K562 (cell line): Measurements from ENCODE around the gene ZNF280D. TPM values are rescaled to one million over a fixed set of nuclear protein-coding genes. Genes with fewer than 3 reads are reported as not detected.

Source experiments
- ATAC-seq: fragments of 200-7000 bp; cut with Tn5 transposase; 3 replicates; pipeline ENCODE4 v1.9.1; 2020; ENCODE audit warnings: moderate library complexity
- BruUV-seq: library from RNA; stranded (reverse); fragments of 400-500 nt; replicated peaks from 2 replicates; lab custom pipeline; 2021; lab: Mats Ljungman, UMichigan
- CTCF ChIA-PET: fragments of 300-600 bp; formaldehyde crosslinking; extraction: SDS; loops from one replicate; lab custom pipeline; 2021; ENCODE audit warnings: low intra/inter-chr PET ratio; lab: Yijun Ruan, JAX
- POLR2A ChIA-PET: fragments of 300-600, 350-650 bp; sonication (Branson Sonifier 250); formaldehyde crosslinking; extraction: SDS; loops from one replicate; lab custom pipeline; 2021; ENCODE audit warnings: antibody characterized with exemption, inconsistent platforms; lab: Yijun Ruan, JAX
- DNase-seq, 4 experiments: peaks; one replicate each; pipeline versions ENCODE4 v3.0.0 to v3.0.0-alpha.2; 2011 to 2018; ENCODE audit warnings: low spot score in 3 of 4, mixed read lengths in 3 of 4; ENCODE audit errors: extremely low read depth in 1 of 4
- FAIRE-seq: peaks from 2 replicates; lab custom pipeline; 2011; peaks lifted over from hg19 to GRCh38; lab: Jason Lieb, UNC
- H2AFZ ChIP-seq: 2 replicates; pipeline ENCODE4 v1.6.0; 2011; ENCODE audit warnings: low read depth, low read length, control low read depth, inconsistent platforms
- H3K27ac ChIP-seq: fragments of 200-600 bp; 3 replicates; pipeline ENCODE4 v1.8.0; 2011; ENCODE audit warnings: low read depth, mild to moderate bottlenecking, control low read depth, inconsistent platforms, low read length, moderate library complexity, mixed read lengths; ENCODE audit errors: extremely low read depth
- H3K27me3 ChIP-seq, 2 experiments: fragments of 300-600 bp in 1 of 2; 2 replicates in 1 of 2; 3 replicates in 1 of 2; pipeline versions ENCODE4 v1.6.0 to v1.8.0; 2011; ENCODE audit warnings: inconsistent platforms in 2 of 2, low read length in 2 of 2, mild to moderate bottlenecking in 1 of 2, mixed read lengths in 1 of 2, moderate library complexity in 1 of 2; ENCODE audit not compliant: control insufficient read depth in 2 of 2, insufficient read depth in 2 of 2
- H3K36me3 ChIP-seq: fragments of 300-600 bp; 3 replicates; pipeline ENCODE4 v1.8.0; 2011; ENCODE audit warnings: mild to moderate bottlenecking, low read length, inconsistent platforms; ENCODE audit not compliant: control insufficient read depth, insufficient read depth
- H3K4me1 ChIP-seq, 2 experiments: fragments of 200-600 bp in 1 of 2; replicated peaks in 1 of 2; 2 replicates in 1 of 2; 3 replicates in 1 of 2; pipeline versions ENCODE4 v1.5.1 to v1.8.0; 2011; ENCODE audit warnings: inconsistent platforms in 2 of 2, low read length in 2 of 2, mild to moderate bottlenecking in 1 of 2, mixed read lengths in 1 of 2, moderate library complexity in 1 of 2; ENCODE audit not compliant: control insufficient read depth in 2 of 2, insufficient read depth in 2 of 2
- H3K4me2 ChIP-seq: 2 replicates; pipeline ENCODE4 v1.6.1; 2011; ENCODE audit warnings: low read length, control low read depth, inconsistent platforms, mixed read lengths; ENCODE audit not compliant: insufficient read depth
- H3K4me3 ChIP-seq: fragments of 200-600 bp; sonication (generic), shearing (Covaris generic); 2 replicates; pipeline ENCODE4 v1.5.1; 2016; ENCODE audit warnings: control low read depth, inconsistent platforms
- H3K79me2 ChIP-seq: fragments of 200-600 bp; 3 replicates; pipeline ENCODE4 v1.8.0; 2011; ENCODE audit warnings: low read length, inconsistent platforms; ENCODE audit not compliant: control insufficient read depth, insufficient read depth
- H3K9ac ChIP-seq, 2 experiments: 2 replicates each; pipeline versions ENCODE4 v1.6.0 to v1.6.1; 2011; ENCODE audit warnings: low read depth in 2 of 2, low read length in 2 of 2, control low read depth in 1 of 2, inconsistent platforms in 1 of 2, mild to moderate bottlenecking in 1 of 2, mixed read lengths in 1 of 2; ENCODE audit not compliant: insufficient read depth in 1 of 2
- H3K9me1 ChIP-seq: one replicate; pipeline ENCODE4 v1.6.0; 2011; ENCODE audit warnings: inconsistent platforms, mild to moderate bottlenecking, low read length, moderate library complexity; ENCODE audit not compliant: control insufficient read depth, insufficient read depth
- H3K9me3 ChIP-seq: replicated peaks from 2 replicates; pipeline ENCODE4 v1.5.1; 2011; ENCODE audit warnings: low read depth, low read length, inconsistent platforms; ENCODE audit not compliant: control insufficient read depth, insufficient read depth
- H4K20me1 ChIP-seq: replicated peaks from 2 replicates; pipeline ENCODE4 v1.6.1; 2011; ENCODE audit warnings: low read length, inconsistent platforms, mixed read lengths; ENCODE audit not compliant: control insufficient read depth, insufficient read depth
- FOSL1 ChIP-seq: fragments of 200-800 bp; sonication (Bioruptor generic); conservative IDR thresholded peaks from 2 replicates; pipeline ENCODE4 v1.6.1; 2016; ENCODE audit warnings: missing genetic modification characterization, missing compliant biosample characterization
- PTBP1 ChIP-seq: fragments of 200-400 bp; formaldehyde crosslinking; IDR thresholded peaks from 2 replicates; pipeline ENCODE4 v1.6.1; 2017; ENCODE audit warnings: low read depth, low read length
- ZNF384 ChIP-seq: IDR thresholded peaks from 2 replicates; pipeline ENCODE4 v1.6.1; 2012; ENCODE audit warnings: low read depth, low read length, improper control_type of control experiment
- WGBS: fragments of 100-300 bp; shearing (Covaris generic); methylation state at CpG from one replicate; pipeline ENCODE4 v1.1.6; 2016; ENCODE audit warnings: low coverage, mixed read lengths; ENCODE audit not compliant: insufficient coverage; ENCODE audit errors: missing lambda C conversion rate; 5-methylcytosine and 5-hydroxymethylcytosine counted together
- in situ Hi-C: fragments of 300-500 bp; cut with MboI; formaldehyde crosslinking; loops from 4 replicates; pipeline ENCODE4 v1.15.0; 2018; ENCODE audit warnings: inconsistent platforms, mixed read lengths
- intact Hi-C: fragments of 100-400 bp; cut with micrococcal nuclease; formaldehyde crosslinking; loops from 2 replicates; pipeline ENCODE4 v1.14.2; 2022
- polyA plus RNA-seq, 8 experiments: library from polyadenylated mRNA; depleted of rRNA in 4 of 8; stranded (reverse) in 5 of 8; unstranded in 3 of 8; fragments of >200 nt; fragmentation: Nextera tagmentation in 2 of 8; fragmentation: Illumina TruSeq in 1 of 8; extraction: Ambion mirVana in 2 of 8; extraction: Trizol in 1 of 8; gene quantifications; 2 replicates each; pipeline versions ENCODE4 v1.2.1 to v1.2.3, GENCODE V29; 2011 to 2014; ENCODE audit warnings: inconsistent platforms in 1 of 8, missing spikeins in 1 of 8
- total RNA-seq, 7 experiments: library from RNA; depleted of rRNA in 6 of 7; stranded (reverse); fragments of >200 nt in 6 of 7; fragmentation: Illumina TruSeq in 2 of 7; extraction: Trizol in 2 of 7; gene quantifications; 2 replicates each; pipeline versions ENCODE4 v1.2.1 to v1.2.3, GENCODE V29; 2011 to 2021; ENCODE audit warnings: low replicate concordance in 1 of 7
- TF ChIP-seq, protein P1 (sequence below), 2 experiments: fragments of 450-650 bp in 1 of 2; sonication (generic) in 1 of 2; formaldehyde crosslinking in 1 of 2; IDR thresholded peaks; 2 replicates each; pipeline versions ENCODE4 v1.7.1 to v1.9.0; 2016 to 2022; ENCODE audit warnings: inconsistent platforms in 1 of 2, mild to moderate bottlenecking in 1 of 2, missing genetic modification reagents in 1 of 2
- TF ChIP-seq, protein P2 (sequence below), 2 experiments: fragments of 450-650 bp in 1 of 2; sonication (generic) in 1 of 2; formaldehyde crosslinking in 1 of 2; IDR thresholded peaks in 1 of 2; conservative IDR thresholded peaks in 1 of 2; 2 replicates each; pipeline versions ENCODE4 v1.6.1 to v1.8.1; 2016 to 2023; ENCODE audit warnings: mild to moderate bottlenecking in 2 of 2, moderate library complexity in 2 of 2, inconsistent platforms in 1 of 2, missing genetic modification reagents in 1 of 2

Gene ZNF280D
- total and polyA plus RNA-seq, 9 of the 15 experiments (the other 6 are each of a cell fraction or from before 2014, with no cell fraction given), result 8.3 to 21.8 (median 18.4) TPM

DNA sequence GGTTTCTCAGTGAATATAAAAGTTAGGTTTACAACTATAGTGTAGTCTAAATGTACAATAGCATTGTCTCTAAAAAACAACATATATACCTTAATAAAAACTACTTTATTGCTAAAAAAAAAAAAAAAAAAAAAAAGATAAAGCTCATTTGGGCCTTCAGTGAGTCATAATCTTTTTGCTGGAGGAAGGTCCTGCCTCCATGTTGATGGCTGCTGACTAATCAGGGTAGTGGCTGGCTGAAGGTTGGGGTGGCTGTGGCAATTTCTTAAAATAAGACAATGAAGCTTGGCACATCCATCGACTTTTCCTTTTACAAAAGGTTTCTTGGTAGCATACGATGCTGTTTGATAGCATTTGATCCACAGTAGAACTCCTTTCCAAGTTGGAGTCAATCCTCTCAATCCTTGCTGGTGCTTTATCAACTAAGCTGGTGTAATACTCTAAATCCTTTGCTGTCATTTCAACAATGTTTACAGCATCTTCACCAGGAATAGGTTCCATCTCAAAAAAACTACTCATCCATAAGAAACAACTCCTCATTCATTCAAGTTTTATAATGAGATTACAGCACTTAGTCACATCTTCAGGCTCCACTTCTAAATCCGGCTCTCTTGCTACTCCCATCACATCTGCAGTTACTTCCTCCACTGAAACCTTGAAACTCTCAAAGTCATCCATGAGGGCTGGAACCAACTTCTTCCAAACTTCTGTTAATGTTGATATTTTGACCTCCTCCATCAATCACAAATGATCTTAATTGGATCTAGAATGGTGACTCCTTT lies 13.3 kb downstream of the ZNF280D start:
- no peak overlapping the region for H3K27ac ChIP-seq
- ChIA-PET CTCF (no interaction called here), POLR2A (no interaction called here)
- peaks cover 42% of the 10 kb centered on the region for H3K79me2 ChIP-seq
- 0 out of 3 replicates have a peak, but pooled peaks cover 4% of the 10 kb centered on the region for H3K36me3 ChIP-seq
- 33% methylated on average over 3 of the region's 3 CpGs for WGBS
- DNase-seq (no peak), ATAC-seq (peak; percentile 34; the same call in 1 of the 3 replicates)
- no peak overlapping the region for H3K4me3 ChIP-seq
- in situ Hi-C loops, result no loop called here
- no TSS peak for BruUV-seq
- TF ChIP-seq, protein P1, sequence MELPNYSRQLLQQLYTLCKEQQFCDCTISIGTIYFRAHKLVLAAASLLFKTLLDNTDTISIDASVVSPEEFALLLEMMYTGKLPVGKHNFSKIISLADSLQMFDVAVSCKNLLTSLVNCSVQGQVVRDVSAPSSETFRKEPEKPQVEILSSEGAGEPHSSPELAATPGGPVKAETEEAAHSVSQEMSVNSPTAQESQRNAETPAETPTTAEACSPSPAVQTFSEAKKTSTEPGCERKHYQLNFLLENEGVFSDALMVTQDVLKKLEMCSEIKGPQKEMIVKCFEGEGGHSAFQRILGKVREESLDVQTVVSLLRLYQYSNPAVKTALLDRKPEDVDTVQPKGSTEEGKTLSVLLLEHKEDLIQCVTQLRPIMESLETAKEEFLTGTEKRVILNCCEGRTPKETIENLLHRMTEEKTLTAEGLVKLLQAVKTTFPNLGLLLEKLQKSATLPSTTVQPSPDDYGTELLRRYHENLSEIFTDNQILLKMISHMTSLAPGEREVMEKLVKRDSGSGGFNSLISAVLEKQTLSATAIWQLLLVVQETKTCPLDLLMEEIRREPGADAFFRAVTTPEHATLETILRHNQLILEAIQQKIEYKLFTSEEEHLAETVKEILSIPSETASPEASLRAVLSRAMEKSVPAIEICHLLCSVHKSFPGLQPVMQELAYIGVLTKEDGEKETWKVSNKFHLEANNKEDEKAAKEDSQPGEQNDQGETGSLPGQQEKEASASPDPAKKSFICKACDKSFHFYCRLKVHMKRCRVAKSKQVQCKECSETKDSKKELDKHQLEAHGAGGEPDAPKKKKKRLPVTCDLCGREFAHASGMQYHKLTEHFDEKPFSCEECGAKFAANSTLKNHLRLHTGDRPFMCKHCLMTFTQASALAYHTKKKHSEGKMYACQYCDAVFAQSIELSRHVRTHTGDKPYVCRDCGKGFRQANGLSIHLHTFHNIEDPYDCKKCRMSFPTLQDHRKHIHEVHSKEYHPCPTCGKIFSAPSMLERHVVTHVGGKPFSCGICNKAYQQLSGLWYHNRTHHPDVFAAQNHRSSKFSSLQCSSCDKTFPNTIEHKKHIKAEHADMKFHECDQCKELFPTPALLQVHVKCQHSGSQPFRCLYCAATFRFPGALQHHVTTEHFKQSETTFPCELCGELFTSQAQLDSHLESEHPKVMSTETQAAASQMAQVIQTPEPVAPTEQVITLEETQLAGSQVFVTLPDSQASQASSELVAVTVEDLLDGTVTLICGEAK (IDR thresholded peaks at IDR 0.05), result peak; percentile 69
- TF ChIP-seq, protein P1 (CRISPR knock-in tag; IDR thresholded peaks at IDR 0.05), result no peak
- 0 out of 2 replicates have a peak, but pooled peaks have one; percentile 21 for TF ChIP-seq FOSL1 (tag)
- TF ChIP-seq PTBP1, result no peak
- TF ChIP-seq ZNF384, result peak; percentile 64
- TF ChIP-seq, protein P2, sequence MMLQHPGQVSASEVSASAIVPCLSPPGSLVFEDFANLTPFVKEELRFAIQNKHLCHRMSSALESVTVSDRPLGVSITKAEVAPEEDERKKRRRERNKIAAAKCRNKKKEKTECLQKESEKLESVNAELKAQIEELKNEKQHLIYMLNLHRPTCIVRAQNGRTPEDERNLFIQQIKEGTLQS (IDR thresholded peaks at IDR 0.05), result peak; percentile 27; the same call in 1 of the 2 replicates
- TF ChIP-seq, protein P2 (CRISPR knock-in tag; conservative IDR thresholded peaks at IDR 0.05), result no peak
- TF ChIP-seq, all 486 proteins: peak for 4
- Histone ChIP-seq H3K9me3 (no peaks in the 10 kb centered on the region), H3K4me2 (no peak overlapping the region), H2AFZ (no peak overlapping the region), H3K9ac (no peak overlapping the region), H4K20me1 (no peaks in the 10 kb centered on the region), H3K27me3 (no peaks in the 10 kb centered on the region), H3K9me1 (no peaks in the 10 kb centered on the region), H3K4me1 (peaks cover 0 to 14% of the 10 kb centered on the region in 2 experiments)
- intact Hi-C loops, result no loop called here
- no peak for FAIRE-seq
